HG02623 (cell line): ENCODE data around the gene CCDC187.
"Not testable (repeated sequence)": the region's sequence is repeated elsewhere in the genome, so short reads cannot be mapped to it uniquely, and the experiment has no call there.

ENCODE experiments used
- ATAC-seq: cut with Tn5 transposase; IDR thresholded peaks from one replicate; pipeline ENCODE4 v1.9.1; 2021; ENCODE audit warnings: moderate library complexity; ENCODE audit not compliant: unreplicated experiment

CCDC187 gene

DNA sequence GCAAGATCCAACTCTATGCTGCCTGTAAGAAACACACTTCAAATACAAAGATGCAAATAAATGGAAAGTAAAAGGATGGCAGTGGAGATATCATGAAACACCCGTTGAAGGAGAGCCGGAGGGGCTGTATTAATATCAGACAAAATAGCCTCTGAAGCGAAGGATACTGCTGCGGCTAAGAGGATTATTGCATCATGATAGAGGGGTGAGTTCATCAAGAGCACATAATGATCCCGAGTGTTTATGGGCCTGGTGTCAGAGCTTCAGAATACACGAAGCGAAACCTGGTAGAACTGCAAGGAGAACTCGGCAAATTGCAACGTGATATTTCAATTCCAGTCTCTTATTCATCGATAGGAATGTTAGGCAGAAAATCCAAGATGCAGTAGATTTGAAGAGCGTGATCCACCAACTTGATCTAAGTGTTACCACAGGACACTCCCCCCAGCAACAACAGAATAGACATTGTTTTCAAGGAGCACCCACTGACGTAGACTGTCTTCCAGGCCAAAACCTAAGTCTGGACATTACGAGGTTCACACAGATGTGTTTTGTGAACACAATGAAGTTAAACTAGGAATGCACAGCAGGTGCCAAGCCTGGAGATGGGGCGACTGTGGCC lies 30.5 kb downstream of the CCDC187 start:
- ATAC-seq: no peak

DNA sequence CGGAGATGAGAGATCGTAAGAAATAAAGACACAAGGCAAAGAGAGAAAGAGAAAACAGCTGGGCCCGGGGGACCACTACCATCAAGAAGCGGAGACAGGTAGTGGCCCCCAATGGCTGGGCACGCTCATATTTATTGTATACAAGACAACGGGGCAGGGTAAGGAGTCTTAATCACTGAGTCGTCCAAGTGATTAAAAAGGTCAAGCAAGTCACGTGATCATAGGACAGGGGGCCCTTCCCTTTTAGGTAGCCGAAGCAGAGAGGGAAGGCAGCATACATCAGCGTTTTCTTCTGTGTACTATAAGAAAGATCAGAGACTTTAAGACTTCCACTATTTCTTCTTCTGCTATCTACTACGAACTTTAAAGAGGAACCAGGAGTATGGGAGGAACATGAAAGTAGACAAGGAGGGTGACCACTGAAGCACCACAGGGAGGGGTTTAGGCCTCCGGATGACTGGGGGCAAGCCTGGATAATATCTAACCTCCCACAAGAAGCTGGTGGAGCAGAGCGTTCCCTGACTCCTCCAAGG lies 33.7 kb downstream of the CCDC187 start:
- no peak for ATAC-seq

DNA sequence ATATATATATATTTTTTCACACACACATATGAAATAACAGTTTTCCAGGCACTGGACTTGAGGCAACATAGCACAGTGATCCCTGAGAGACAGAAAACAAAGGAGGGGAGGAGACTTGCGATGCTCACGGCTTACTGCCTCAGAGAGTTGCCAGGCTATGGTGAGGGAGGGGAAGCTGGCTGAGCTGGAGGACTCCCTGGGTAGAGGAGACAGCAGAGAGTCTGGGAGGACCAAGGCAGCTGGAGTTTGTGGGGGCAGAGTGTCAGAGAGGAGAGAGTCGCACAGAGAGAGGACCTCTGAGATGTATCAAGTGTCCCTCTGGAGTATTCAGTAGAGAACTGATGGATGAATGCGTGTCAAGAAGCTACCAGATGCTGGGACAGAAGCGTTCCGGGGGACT lies 35.2 kb downstream of the CCDC187 start:
- ATAC-seq: no peak

DNA sequence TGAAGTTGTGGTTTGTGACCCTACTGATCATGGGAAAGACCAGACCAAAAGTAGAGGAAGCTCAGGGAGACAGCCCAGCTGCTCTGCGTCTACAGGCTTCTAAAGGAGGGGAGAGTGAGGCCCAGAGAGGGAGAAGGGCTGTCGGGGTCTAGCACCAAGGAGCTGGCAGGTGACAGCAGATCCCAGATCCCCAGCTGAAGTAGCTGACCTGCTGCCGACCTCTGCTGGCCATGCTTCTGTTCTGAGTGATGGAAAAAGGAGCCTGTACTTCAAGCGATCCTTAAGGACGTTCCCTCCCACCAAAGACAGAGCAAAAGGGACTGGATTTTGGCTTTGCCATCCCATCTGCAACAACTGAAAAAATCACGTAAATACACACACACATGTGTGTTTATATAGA lies 35.6 kb downstream of the CCDC187 start:
- ATAC-seq: no peak

DNA sequence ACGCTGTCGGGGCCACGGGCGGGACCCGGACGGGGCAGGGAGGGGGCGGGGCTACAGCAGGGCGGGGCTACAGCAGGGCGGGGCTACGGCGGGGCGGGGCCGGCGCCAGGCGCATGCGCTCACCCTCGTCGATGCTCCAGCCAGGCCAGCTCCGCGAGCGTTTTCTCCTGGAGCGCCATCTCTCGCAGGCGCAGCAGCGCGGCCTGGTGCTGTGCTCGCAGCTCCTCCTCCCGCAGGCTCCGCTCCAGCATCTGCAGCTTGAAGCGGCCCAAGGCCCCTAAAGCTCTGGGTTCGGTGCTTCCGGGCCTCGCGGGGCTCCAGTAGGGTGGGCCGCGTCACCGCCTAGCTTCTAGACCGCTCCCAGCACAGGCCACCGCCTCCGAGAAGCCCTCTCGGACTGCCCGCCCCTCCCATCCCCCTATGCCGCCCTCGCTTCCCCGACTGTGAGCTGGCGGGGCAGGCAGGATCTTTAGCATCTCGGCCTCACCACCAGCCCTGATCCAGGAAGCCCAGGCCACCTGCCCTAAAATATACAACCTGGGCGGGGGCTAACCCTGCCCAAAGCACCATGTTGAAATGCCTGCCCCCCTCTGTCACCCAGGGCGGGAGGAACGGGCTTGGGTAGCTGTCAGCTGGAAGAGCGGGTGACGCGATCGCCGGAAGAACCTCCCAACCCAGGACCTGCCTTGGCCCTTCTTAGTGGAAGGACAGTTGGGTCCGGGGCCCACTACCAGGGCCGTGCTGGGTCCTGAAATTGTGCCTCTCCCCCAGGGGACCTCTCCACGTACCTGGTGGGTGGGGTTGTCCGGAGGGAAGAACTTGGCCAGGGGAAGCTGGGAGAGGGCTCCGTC lies 36.4 kb downstream of the CCDC187 start:
- ATAC-seq: peak; percentile 61

DNA sequence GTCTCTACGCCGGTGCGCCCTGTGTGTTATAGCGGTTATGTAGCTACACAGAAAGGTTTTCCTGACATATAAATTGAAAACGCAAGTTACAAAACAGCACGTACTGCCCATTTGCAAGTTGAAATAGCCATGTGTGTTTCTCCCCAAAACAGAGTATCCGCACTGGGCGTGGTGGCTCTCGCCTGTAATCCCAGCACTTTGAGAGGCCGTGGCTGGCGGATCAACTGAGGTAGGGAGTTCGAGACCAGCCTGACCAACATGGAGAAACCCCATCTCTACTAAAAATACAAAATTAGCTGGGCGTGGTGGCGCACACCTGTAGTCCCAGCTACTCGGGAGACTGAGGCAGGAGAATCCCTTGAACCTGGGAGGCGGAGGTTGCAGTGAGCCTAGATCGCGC lies 37.3 kb downstream of the CCDC187 start:
- not testable (repeated sequence) for ATAC-seq

DNA sequence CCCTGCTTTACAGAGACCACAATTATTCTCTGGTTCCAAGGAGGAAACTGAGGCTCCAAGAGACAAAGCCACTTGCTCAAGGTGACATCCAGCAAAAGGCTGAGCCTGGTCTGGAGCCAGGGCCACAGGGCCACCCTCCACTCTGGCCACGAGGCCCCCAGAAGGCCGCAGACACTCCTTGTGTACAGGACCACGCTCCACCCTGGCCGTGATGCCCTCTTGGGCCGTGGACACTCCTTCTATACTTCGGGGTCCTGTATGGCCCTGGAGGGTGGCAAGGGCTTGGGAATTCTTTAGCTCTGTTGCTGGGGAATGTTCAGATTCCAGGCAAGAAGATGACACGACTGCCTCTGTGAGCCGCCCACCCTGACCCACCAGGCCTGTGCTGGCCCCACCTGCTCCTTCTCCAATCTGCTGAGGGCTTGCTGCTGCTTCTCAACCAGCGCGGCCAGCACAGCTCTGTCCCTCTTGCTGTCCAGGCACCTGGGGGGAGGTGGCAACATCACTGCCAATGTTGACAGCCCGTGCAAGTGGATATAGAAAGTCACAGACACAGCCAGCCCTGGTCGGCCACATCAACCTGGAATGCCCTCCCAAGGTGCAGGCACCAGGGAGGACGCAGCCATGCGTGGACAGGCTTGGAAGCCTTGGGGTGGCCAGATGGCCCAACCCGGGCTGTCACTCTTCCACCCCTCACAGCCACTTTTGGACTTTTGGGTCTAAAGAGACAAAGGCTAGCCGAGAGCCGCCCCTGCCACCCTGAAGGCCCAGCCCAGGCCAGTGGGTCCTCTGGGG lies 38.1 kb downstream of the CCDC187 start:
- no peak for ATAC-seq

DNA sequence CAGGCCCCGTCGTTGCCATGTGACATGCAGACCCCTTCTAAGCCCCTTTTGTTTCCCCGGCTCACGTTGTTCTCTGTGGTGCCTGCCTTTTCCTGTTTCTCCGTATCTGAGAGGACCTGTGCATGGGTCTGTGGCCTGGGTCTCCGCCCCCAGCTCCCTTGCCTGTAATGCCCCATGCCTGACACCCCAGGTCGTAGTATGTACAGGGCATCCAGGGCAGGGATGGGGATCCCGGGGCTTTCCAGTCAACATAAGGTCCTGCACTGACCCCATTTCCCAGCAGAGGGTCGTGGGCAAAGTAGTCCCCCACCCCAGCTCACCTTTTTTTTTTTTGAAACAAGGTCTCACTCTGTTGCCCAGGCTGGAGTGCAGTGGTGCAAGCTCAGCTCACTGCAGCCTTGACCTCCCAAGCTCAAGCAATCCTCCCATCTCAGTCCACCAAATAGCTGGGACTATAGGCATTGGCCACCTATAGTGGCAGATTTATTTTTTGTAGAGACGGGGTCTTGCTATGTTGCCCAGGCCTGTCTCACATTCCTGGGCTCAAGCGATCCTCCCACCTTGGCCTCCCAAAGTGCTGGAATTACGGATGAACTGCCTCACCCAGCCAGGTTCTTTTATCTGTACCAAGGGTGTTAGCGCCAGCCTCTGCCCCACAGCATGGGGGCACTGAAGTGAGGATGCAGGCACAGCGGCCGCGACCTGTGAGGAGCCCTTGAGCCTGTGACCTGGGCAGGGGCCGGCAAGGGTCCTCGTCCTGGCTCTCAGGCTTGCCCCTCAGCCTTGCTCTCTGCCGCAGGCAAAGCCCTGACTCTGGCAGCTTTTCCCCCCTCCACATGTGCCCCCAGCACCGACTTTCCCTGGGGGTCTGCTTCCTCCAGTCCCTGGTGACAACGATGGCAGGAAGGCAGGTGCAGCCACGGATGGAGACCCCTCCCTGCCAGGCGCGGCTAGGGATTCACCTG lies 39.2 kb downstream of the CCDC187 start:
- ATAC-seq: no peak

DNA sequence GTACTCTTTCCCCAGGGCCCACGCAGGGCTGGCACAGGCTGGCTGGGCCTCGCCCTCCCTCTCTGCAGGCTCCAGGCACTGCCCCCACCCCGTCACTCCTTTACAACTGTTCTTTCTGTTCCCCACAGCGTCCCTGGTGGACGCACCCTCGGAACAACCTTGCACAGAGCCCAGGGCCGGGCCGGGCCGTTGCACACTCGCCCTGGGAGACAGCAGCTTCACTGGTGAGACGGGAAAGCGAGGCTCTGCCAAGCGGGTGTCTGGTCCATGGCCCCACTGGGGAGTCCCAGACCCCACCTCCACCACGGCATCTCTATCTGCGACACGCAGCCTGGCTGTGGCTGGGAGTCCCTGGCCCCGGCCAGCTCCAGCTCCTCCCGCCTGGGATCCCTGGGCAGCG lies 39.9 kb downstream of the CCDC187 start:
- no peak for ATAC-seq

DNA sequence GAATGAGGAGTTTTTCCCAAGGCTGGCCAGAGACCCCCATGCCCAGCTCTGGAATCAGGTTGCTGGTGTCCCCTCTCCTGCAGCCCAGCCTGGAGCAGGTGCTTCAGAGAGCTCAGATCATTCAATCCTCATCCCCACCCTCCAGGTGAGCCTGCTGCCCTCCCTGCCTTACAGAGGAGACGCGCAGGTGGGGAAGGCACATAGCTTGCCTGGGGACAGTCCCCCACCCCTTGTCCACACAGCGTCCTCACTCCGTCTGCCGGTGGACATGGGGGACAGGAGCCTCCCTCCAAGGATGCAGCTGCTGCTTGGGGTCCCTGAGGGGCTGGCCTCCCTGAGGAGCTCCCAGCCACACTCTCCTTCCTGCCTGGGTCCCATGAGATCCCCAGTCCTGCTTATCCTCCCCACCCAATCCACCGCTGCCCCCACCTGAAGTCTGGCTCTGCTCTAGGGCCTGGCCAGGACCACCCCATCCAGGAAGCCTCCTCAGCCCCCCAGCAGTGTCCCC lies 41.2 kb downstream of the CCDC187 start:
- ATAC-seq: no peak

DNA sequence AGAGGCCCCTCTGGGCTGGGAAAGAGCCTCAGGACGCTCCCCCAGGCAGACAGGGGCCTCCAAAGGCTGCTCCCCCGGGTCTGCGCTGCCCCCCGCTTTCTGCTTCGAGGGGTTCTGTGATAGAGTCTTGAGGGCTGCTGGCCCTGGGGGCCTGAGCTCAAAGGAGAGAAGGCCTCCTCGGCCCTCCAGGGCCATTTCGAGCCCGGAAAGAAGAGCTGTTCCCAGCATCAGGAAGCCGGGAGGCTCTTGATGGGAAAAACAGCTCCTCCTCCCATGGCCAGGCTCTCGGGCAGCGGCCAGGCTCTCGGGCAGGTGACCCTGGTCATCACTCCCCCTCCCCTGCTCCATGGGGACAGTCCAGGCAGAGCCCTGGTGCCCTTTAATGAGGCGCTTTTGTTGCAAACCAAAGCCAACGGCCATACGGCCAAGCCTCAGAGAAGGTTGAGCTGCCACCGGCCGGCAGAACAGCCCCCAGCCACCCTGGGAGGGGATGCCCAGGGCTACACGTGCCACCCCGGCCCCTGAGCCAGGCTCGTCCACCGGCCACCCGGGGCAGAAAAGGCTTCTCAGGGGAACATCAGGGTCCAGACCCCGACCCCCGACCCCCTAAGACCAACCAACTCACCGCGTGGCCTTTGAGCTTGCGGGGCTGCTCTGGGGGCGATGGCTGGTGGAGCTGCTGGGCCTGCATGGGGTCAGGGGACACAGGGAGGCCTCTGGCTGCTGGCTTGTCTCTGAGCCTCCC lies 42.0 kb downstream of the CCDC187 start:
- no peak for ATAC-seq

DNA sequence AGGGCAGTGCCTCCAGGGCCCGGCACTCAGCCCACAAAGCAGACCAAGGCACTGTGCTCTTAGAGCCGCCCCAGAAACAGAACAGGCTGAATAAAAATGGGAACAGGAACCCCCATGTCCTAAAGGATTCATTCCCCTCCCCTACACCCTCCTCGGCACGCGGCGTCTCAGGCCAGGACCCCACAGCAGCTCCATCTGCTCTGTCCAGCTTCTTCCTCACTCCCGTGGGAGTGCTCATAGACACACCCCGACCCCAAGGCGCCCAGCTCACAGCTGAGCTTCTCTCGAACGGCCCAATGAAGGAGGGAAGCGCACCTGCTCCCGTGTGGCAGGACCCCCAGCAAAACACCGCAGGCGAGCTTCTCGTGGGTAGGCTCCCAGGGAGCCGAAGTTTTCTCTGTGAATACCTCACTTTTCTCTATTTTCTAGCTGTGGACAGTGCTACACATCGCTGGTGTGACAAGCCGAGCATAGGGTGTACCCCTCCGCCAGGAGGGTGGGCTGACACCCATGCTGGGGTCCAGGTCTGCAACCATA lies 42.9 kb downstream of the CCDC187 start:
- no peak for ATAC-seq

DNA sequence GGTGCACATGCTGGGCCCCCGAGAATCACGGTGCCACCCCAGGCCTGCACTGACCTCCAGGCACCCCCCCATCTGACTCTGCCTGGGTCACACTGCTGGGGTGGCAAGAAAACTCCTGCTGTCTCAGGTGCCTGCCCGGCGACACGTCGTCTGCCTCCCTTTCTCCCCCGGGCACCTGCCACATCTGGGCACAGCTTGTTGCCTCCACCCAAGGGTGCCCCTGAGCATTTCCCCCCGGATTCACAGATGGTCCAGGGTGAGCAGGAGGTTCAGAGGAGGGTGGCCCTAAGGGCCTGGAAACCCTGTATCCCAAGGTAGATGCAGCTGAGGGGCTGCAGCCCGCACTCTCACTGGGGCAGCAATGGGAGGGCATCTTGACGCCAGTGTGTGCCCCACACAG lies 43.4 kb downstream of the CCDC187 start:
- no peak for ATAC-seq

DNA sequence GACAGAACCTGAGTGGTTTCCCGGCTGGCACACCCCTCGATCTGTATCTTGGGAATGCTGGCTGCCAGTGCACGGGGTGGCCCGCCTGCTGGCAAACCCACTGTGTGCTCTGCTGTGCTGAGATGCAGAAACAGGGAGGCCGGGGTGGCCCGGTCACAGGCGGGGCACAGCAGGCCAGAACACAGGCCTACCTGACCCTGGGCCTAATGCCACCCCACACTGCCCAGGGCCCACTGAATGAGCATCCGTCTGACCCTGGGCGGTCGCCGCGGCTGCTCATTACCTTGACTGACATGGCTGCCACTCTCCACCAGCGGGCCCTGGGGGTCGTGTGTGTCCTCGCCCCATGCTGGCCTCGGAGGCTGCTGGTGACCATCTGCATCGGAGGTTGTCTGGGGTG lies 44.1 kb downstream of the CCDC187 start:
- no peak for ATAC-seq

DNA sequence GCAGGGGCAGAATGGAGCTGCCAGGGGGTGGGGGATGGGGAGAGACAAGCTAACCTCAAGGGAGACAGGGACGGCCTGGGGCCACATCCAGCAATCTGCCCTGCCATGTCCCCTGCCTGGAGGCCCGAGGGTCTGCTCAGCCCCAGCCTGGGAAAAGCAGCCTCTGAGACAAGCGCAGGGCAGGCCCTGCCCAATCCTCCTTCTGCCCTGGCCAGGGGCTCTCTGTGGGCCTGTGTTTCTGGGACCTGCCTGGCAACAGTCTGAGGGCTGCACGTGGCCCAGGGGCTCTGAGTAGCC lies 44.4 kb downstream of the CCDC187 start:
- ATAC-seq: no peak

DNA sequence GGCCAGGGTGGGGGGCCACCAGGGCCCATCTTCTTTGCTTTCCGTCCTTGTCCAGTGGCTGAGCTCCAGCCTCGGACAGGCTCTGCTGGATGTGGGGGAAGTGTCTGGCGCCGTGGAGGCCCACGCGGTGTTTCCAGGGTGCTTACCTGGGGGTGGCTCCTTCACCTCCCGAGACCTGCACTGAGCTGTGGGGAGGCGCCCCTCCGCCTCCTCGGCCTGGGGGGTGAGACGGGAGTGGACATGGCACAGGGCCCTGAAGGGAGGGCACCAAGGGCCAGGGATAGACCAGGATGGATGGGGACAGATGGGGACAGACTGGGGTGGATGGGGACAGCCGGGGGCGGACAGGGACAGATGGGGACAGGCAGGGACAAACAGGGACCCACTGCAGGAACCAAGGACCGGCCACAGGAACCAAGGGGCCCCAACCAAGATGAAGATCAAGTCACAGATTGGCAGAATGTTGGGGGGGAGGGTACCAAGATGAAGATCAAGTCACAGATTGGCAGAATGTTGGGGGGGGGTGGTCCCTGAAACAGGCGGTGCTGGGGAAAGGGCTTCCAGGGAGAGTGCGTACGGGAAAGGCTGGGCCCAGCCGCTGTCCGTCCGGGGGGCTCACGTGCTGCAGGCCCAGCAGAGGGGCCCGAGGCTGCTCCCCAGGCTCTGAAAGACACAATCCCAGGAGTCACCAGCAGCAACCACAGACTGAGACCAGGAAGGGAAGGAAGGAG lies 44.9 kb downstream of the CCDC187 start:
- ATAC-seq: no peak

DNA sequence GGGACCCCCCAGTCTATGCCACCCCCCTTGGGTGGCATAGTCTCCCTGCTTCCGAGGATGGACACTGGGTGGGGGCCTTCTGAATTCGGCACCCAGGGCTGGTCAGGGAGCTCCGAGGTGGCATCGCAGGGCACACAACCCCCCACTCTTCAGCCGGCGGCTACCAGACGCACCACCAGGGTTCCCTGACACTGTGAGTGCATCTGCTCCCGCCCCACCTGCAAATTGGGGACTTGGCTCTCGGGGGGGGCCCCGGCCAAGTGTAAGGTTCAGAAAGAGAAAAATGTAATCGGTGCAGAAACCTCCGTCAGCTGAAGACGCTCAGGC lies 45.6 kb downstream of the CCDC187 start:
- no peak for ATAC-seq

DNA sequence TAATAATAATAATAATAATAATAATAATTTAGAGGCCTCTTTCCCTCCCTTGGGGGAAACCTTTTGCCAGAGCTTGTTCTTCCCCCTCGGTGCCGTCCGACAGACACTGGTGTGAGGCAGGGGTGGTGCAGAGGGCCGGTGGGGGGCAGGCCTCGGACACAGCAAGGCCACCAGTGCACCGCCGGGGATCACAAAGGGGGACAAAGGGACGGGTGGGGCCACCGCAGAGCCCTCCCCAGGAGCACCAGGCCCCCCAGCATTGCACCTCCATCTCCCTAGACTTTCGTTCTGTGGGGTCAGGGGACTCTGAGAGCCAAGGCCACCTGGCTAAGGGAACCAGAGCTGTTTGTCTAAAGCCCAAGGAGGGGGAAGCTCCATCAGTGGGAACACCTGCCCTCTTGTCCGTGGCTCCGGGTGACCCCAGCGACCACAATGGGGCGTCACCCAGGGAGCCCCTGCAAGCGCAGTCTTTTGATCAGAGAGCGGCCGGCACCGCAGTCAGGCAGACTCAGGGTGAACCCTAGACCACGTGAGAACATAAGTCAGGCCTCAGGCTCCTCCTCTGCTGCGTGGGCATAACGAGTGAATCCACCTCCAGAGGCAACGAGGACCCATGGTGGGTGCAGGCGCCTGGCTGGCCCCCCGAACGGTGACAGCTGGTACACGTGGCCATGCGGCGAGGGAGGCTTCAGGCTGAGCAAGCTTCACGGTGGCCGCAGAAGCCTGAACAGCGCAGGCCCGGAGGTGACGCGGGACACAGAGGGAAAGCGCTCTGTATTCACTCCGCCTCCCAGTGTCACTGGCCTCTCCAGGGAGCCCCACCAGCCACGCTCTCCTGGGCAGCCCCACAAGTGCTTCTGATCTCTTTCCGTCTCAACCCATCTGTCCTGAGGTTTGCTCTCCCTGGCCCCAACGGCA lies 46.3 kb downstream of the CCDC187 start:
- ATAC-seq: no peak
